ENCODE results near the gene LCN15.

LCN15 gene

DNA sequence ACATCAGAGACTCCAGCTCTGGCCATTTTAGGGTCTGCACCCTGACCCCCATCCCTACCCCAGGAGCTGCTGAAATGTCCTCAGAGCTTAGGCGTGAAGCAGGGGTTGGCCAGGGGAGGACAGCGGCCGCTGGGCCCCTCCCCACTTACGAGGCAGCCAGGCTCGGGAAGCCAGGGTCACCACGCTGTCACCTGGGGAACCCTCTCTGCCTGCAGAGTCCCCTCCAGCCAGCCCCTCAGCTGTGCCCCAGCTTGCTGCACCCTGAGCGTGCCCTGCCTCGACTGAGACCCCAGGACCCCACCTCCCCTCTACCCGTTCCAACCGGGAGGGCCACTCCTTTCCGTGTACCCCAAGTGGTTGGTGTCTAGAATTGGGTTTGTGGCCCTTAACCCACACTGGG is 24.2 kb downstream of the LCN15 start:
- TF ChIP-seq ZNF132 (tag by site-specific recombination; IDR thresholded peaks at IDR 0.05; ENCODE audit: borderline replicate concordance) = no peak
- no peak for TF ChIP-seq ZNF600 (tag by site-specific recombination; IDR thresholded peaks at IDR 0.05)
- no peak for TF ChIP-seq ZNF146 (tag by site-specific recombination; IDR thresholded peaks at IDR 0.05)
- no peak for TF ChIP-seq ZNF701 (tag by site-specific recombination; IDR thresholded peaks at IDR 0.05)
- H3K9me3 ChIP-seq (ENCODE audit: control insufficient read depth, insufficient read depth, low read depth, low read length) = no peaks in the 10 kb centered on the region
- ChIA-PET POLR2A (interaction anchor here (1.1 kb wide), 1 partner anchor 12 kb away, joined by 5 read pairs; no protein-coding TSS in a partner anchor), CTCF (interaction anchor here (0.6 to 1.1 kb wide), 2 partner anchors 12 to 38 kb away, joined by 3 read pairs; no protein-coding TSS in a partner anchor)
- H3K4me3 ChIP-seq (ENCODE audit: low read depth, low read length) = no peak overlapping the region
- no peaks in the 10 kb centered on the region for H3K36me3 ChIP-seq (ENCODE audit: control insufficient read depth in 2 of 2, insufficient read depth in 1 of 2, low read length in 2 of 2)
- no peaks in the 10 kb centered on the region for H3K4me1 ChIP-seq (ENCODE audit: control insufficient read depth, insufficient read depth, low read length)
- H3K27ac ChIP-seq (ENCODE audit: extremely low read depth, low read depth, low read length) = no peak overlapping the region

DNA sequence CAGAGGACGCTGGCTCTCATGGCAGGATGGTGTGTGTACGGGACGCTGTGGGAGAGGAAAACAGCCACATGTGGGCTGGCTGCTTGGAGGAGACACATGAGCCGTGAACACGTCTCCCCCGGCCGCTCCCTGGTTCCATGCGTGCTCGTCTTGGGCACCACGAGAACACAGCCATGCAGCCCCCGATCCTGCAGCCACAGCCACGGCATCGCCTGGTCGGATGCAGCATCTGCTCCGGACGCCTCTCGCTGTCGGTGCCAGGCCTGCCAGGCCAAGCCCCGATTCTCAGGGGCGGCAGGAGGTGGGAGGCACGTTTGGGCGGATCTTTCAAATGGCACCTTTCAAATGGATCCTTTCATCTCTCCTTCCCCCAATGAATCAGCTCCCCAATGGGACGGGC is 24.8 kb downstream of the LCN15 start:
- Histone ChIP-seq H3K4me3 (ENCODE audit: low read depth, low read length) (no peak overlapping the region), H3K9me3 (ENCODE audit: control insufficient read depth, insufficient read depth, low read depth, low read length) (no peaks in the 10 kb centered on the region), H3K36me3 (ENCODE audit: control insufficient read depth in 2 of 2, insufficient read depth in 1 of 2, low read length in 2 of 2) (no peaks in the 10 kb centered on the region), H3K4me1 (ENCODE audit: control insufficient read depth, insufficient read depth, low read length) (no peaks in the 10 kb centered on the region), H3K27ac (ENCODE audit: extremely low read depth, low read depth, low read length) (no peak overlapping the region)
- TF ChIP-seq ZNF48 (tag by site-specific recombination; IDR thresholded peaks at IDR 0.05) = no peak
- peak; percentile 43; the same call in 1 of the 2 replicates for TF ChIP-seq EGR2 (tag by site-specific recombination; IDR thresholded peaks at IDR 0.05; ENCODE audit: low read depth)
- no peak for TF ChIP-seq KLF1 (tag by site-specific recombination; IDR thresholded peaks at IDR 0.05)
- no peak for TF ChIP-seq ZNF654 (tag by site-specific recombination; IDR thresholded peaks at IDR 0.05; ENCODE audit: low read depth)
- TF ChIP-seq TRIM28 (IDR thresholded peaks at IDR 0.05; ENCODE audit: borderline replicate concordance, low read length) = no peak
- TF ChIP-seq ZFHX2 (tag by site-specific recombination; conservative IDR thresholded peaks at IDR 0.05) = peak; percentile 40; the same call in 1 of the 2 replicates
- ChIA-PET CTCF (interaction anchor here (1.1 kb wide), 1 partner anchor 39 kb away, joined by 3 read pairs; no protein-coding TSS in a partner anchor), POLR2A (interaction anchor here (1.1 kb wide), 1 partner anchor 11 kb away, joined by 5 read pairs; no protein-coding TSS in a partner anchor)

DNA sequence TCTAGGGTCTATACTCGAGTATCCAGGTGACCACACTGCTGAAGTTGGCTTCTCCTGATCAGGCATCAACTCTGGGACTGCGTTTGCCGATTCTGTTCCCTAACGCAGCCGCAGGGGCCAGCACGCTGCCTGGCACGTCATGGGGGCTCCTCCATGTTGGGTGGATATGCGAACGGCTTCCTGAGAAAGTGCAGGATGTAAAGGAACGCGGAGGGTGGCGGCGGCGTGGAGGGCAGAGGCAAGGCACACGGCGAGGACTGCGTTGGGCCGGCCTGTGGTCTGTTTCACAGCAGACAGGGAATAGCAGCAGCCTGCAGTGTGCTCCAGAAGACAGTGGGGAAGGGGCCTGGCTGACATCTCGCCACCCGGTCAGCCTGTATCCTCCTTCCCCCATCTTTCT is 25.4 kb downstream of the LCN15 start:
- Histone ChIP-seq H3K4me3 (ENCODE audit: low read depth, low read length) (no peak overlapping the region), H3K36me3 (ENCODE audit: control insufficient read depth in 2 of 2, insufficient read depth in 1 of 2, low read length in 2 of 2) (no peaks in the 10 kb centered on the region), H3K4me1 (ENCODE audit: control insufficient read depth, insufficient read depth, low read length) (no peaks in the 10 kb centered on the region), H3K9me3 (ENCODE audit: control insufficient read depth, insufficient read depth, low read depth, low read length) (no peaks in the 10 kb centered on the region), H3K27ac (ENCODE audit: extremely low read depth, low read depth, low read length) (no peak overlapping the region)
- ChIA-PET POLR2A (interaction anchor here (1.2 to 1.4 kb wide), 2 partner anchors 9 to 11 kb away, joined by 3 to 10 read pairs; no protein-coding TSS in a partner anchor), CTCF (interaction anchor here (1.1 to 1.7 kb wide), 2 partner anchors 9 to 12 kb away, joined by 4 to 7 read pairs; no protein-coding TSS in a partner anchor)
- TF ChIP-seq KLF9 (tag by site-specific recombination; IDR thresholded peaks at IDR 0.05; ENCODE audit: low read depth) = no peak
- TF ChIP-seq, protein P1, sequence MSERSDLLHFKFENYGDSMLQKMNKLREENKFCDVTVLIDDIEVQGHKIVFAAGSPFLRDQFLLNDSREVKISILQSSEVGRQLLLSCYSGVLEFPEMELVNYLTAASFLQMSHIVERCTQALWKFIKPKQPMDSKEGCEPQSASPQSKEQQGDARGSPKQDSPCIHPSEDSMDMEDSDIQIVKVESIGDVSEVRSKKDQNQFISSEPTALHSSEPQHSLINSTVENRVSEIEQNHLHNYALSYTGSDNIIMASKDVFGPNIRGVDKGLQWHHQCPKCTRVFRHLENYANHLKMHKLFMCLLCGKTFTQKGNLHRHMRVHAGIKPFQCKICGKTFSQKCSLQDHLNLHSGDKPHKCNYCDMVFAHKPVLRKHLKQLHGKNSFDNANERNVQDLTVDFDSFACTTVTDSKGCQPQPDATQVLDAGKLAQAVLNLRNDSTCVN (tag by site-specific recombination; optimal IDR thresholded peaks at IDR 0.05) = no peak
- no peak for TF ChIP-seq ZNF366 (tag by site-specific recombination; conservative IDR thresholded peaks at IDR 0.05)

DNA sequence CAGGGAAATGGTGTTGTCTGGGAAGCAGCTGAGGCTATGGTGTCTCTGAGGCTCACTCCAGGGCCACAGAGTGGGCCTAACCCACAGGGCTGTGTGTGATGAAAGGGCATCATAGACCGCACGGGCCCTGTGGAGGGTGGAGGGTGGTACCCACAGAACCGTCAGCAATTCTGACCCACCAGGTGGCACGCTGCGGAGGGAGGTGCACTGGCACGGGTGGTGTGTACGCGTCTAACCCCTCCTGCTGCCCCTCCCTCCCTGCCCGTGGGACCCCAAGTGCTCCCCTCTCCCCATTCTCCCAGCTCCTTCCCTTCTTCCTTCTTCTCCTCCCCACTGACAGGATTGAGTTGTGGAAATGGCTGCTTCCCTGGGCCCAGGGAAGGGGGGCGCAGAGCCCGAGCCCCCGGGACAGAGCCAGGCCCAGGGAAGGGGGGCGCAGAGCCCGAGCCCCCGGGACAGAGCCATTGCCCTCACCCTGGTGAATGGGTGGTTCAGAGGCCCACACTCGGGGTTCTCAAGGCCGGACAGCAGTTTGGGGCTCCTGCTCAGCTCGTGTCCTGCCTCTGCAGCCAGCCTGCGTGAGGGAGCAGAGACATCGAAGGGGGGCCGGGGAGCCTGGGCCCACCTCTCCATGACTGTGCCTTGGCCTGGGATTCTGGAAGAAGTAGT is 28.4 kb downstream of the LCN15 start:
- ChIA-PET POLR2A (interaction anchor here (1.2 to 1.6 kb wide), 2 partner anchors 8 to 9 kb away, joined by 5 to 7 read pairs; no protein-coding TSS in a partner anchor), CTCF (no interaction called here)
- no peak for TF ChIP-seq ZNF19 (tag by site-specific recombination; IDR thresholded peaks at IDR 0.05; ENCODE audit: low read depth)
- no peak for TF ChIP-seq BCL11B (tag by site-specific recombination; IDR thresholded peaks at IDR 0.05; ENCODE audit: low read depth)
- TF ChIP-seq ZNF610 (tag by site-specific recombination; IDR thresholded peaks at IDR 0.05; ENCODE audit: borderline replicate concordance) = no peak

More for the DNA sequence above, 28.4 kb downstream of the LCN15 start:
- Histone ChIP-seq H3K27ac (ENCODE audit: extremely low read depth, low read depth, low read length) (no peak overlapping the region), H3K4me1 (ENCODE audit: control insufficient read depth, insufficient read depth, low read length) (no peaks in the 10 kb centered on the region), H3K4me3 (ENCODE audit: low read depth, low read length) (no peak overlapping the region), H3K9me3 (ENCODE audit: control insufficient read depth, insufficient read depth, low read depth, low read length) (no peaks in the 10 kb centered on the region), H3K36me3 (ENCODE audit: control insufficient read depth in 2 of 2, insufficient read depth in 1 of 2, low read length in 2 of 2) (no peaks in the 10 kb centered on the region)

All from HEK293 (cell line).